ENCODE measurements around the gene YBX1. TPM values are rescaled to one million over a fixed set of nuclear protein-coding genes. Genes with fewer than 3 reads are reported as not detected.
A peak's percentile ranks its signal among the peaks of the same experiment; 100 is the strongest.

Gene YBX1
- total and polyA plus RNA-seq, 2 of the 13 experiments (the other 11 are each of a cell fraction or from before 2014, with no cell fraction given): 339 to 628 TPM

DNA sequence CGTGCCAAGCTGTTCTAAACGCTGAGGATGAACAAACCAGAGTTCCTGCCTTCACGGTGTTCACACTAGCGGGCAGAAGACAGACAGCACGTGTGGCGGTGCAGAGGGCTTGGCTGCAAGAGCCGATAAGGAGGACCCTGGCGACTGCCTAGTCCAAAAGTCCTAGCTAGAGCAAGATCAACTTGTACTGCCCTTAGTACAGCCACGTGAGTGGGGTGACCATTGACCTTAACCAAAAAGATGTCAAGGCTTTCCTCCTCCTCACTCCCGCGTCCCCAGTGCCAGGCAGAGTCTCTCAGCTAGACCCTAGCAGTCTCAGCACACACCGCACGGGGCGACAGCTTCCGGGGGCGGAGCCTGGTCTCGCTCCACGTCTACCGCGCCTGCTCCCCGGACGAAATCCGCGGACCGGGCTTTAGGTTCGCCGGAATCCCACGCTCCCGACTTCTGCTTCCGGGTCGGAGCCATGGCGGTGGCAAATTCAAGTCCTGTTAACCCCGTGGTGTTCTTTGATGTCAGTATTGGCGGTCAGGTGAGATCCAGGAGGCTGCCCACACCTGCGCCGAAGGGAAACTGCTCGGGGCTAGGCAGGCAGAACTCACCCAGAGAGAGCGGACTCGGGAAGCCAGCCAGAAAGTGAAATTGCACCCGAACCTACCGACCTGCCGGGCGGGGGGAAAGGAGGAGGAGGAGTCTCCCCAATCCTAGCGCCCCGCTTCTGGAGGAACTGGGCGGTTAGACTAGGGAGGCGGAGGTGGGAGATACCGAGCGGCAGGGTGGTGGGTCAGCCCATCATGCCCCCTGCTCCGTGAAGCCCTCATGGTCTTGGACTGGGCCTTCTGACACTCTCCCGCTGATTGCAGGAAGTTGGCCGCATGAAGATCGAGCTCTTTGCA is 24.0 kb upstream of the YBX1 start, which contains the start of gene PPIH (continued):
- TF ChIP-seq KMT2A (CRISPR knock-in tag; IDR thresholded peaks at IDR 0.05) (peak; percentile 98), HNRNPH1 (optimal IDR thresholded peaks at IDR 0.05; ENCODE audit: low read depth, low read length) (no peak), SNAPC2 (CRISPR knock-in tag; IDR thresholded peaks at IDR 0.05) (peak; percentile 44; the same call in 1 of the 2 replicates), ZNF383 (CRISPR knock-in tag; IDR thresholded peaks at IDR 0.05; ENCODE audit: borderline replicate concordance) (no peak), ZNF367 (CRISPR knock-in tag; IDR thresholded peaks at IDR 0.05; ENCODE audit: borderline replicate concordance) (no peak; the same call in 1 of the 2 replicates), TBL1XR1 (IDR thresholded peaks at IDR 0.05; ENCODE audit: borderline replicate concordance, low read length, partially characterized antibody) (peak; percentile 23), ARNTL (CRISPR knock-in tag; IDR thresholded peaks at IDR 0.05) (no peak; the same call in 1 of the 2 replicates), FOXK2 (IDR thresholded peaks at IDR 0.05) (no peak), IRX3 (CRISPR knock-in tag; IDR thresholded peaks at IDR 0.05; ENCODE audit: borderline replicate concordance, low read depth) (peak; percentile 73; the same call in 1 of the 2 replicates), CBX5 (CRISPR knock-in tag; IDR thresholded peaks at IDR 0.05; ENCODE audit: borderline replicate concordance) (no peak; the same call in 1 of the 2 replicates), PHF20 (CRISPR knock-in tag; IDR thresholded peaks at IDR 0.05) (peak; percentile 95), ZNF781 (CRISPR knock-in tag; IDR thresholded peaks at IDR 0.05; ENCODE audit: borderline replicate concordance, not compliant biosample characterization) (no peak), SMAD1 (CRISPR knock-in tag; IDR thresholded peaks at IDR 0.05; ENCODE audit: borderline replicate concordance, low read depth) (0 out of 2 replicates have a peak, but pooled peaks have one; percentile 27), TP53 (CRISPR knock-in tag; conservative IDR thresholded peaks at IDR 0.05) (no peak), NCOA5 (CRISPR knock-in tag; IDR thresholded peaks at IDR 0.05) (no peak), CCDC6 (CRISPR knock-in tag; IDR thresholded peaks at IDR 0.05) (0 out of 2 replicates have a peak, but pooled peaks have one; percentile 77), FOXA3 (CRISPR knock-in tag; IDR thresholded peaks at IDR 0.05) (peak; percentile 43; the same call in 1 of the 2 replicates), RBAK (CRISPR knock-in tag; IDR thresholded peaks at IDR 0.05) (no peak), XRCC5 (optimal IDR thresholded peaks at IDR 0.05; ENCODE audit: low read length) (no peak), NR2C2 (CRISPR knock-in tag; IDR thresholded peaks at IDR 0.05; ENCODE audit: borderline replicate concordance) (peak; percentile 100), ZFP36L1 (CRISPR knock-in tag; IDR thresholded peaks at IDR 0.05) (peak; percentile 91)
- TF ChIP-seq, protein P1, sequence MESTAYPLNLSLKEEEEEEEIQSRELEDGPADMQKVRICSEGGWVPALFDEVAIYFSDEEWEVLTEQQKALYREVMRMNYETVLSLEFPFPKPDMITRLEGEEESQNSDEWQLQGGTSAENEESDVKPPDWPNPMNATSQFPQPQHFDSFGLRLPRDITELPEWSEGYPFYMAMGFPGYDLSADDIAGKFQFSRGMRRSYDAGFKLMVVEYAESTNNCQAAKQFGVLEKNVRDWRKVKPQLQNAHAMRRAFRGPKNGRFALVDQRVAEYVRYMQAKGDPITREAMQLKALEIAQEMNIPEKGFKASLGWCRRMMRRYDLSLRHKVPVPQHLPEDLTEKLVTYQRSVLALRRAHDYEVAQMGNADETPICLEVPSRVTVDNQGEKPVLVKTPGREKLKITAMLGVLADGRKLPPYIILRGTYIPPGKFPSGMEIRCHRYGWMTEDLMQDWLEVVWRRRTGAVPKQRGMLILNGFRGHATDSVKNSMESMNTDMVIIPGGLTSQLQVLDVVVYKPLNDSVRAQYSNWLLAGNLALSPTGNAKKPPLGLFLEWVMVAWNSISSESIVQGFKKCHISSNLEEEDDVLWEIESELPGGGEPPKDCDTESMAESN (CRISPR knock-in tag; conservative IDR thresholded peaks at IDR 0.05): peak; percentile 73
- TF ChIP-seq, protein P2, sequence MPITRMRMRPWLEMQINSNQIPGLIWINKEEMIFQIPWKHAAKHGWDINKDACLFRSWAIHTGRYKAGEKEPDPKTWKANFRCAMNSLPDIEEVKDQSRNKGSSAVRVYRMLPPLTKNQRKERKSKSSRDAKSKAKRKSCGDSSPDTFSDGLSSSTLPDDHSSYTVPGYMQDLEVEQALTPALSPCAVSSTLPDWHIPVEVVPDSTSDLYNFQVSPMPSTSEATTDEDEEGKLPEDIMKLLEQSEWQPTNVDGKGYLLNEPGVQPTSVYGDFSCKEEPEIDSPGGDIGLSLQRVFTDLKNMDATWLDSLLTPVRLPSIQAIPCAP (CRISPR knock-in tag; IDR thresholded peaks at IDR 0.05; ENCODE audit: low read depth): no peak
- TF ChIP-seq, protein P3, sequence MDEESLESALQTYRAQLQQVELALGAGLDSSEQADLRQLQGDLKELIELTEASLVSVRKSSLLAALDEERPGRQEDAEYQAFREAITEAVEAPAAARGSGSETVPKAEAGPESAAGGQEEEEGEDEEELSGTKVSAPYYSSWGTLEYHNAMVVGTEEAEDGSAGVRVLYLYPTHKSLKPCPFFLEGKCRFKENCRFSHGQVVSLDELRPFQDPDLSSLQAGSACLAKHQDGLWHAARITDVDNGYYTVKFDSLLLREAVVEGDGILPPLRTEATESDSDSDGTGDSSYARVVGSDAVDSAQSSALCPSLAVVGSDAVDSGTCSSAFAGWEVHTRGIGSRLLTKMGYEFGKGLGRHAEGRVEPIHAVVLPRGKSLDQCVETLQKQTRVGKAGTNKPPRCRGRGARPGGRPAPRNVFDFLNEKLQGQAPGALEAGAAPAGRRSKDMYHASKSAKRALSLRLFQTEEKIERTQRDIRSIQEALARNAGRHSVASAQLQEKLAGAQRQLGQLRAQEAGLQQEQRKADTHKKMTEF (CRISPR knock-in tag; IDR thresholded peaks at IDR 0.05): peak; percentile 87
- TF ChIP-seq, protein P4, sequence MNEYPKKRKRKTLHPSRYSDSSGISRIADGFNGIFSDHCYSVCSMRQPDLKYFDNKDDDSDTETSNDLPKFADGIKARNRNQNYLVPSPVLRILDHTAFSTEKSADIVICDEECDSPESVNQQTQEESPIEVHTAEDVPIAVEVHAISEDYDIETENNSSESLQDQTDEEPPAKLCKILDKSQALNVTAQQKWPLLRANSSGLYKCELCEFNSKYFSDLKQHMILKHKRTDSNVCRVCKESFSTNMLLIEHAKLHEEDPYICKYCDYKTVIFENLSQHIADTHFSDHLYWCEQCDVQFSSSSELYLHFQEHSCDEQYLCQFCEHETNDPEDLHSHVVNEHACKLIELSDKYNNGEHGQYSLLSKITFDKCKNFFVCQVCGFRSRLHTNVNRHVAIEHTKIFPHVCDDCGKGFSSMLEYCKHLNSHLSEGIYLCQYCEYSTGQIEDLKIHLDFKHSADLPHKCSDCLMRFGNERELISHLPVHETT (CRISPR knock-in tag; conservative IDR thresholded peaks at IDR 0.05): no peak

All from HepG2 (cell line).